HL-60 (cell line): ENCODE data around the gene SPC25.

Experiments used
- CTCF ChIP-seq: IDR thresholded peaks from one replicate; pipeline ENCODE4 v1.5.1; 2011; ENCODE audit warnings: low read length, control low read depth, inconsistent platforms; ENCODE audit not compliant: insufficient read depth
- GABPA ChIP-seq: IDR thresholded peaks from 2 replicates; pipeline ENCODE4 v1.6.1; 2012; ENCODE audit warnings: low read depth
- POLR2AphosphoS5 ChIP-seq: IDR thresholded peaks from 2 replicates; pipeline ENCODE4 v1.6.1; 2012; ENCODE audit warnings: low read depth

GRCh38 chr2:168850846-168851245 is 39.4 kb downstream of the SPC25 start:
- TF ChIP-seq CTCF (no peak), POLR2AphosphoS5 (no peak), GABPA (no peak)
